Measurements from ENCODE around the gene ZNF730.
"Not testable (repeated sequence)": the region's sequence is repeated elsewhere in the genome, so short reads cannot be mapped to it uniquely, and the experiment has no call there.

ZNF730 gene

GRCh38 chr19:23116802-23117571 is at the start of gene ZNF730:
Gene ZNF730, plus strand, starts transcription at chr19:23117025. Its CDS starts 149 bp downstream, at chr19:23117174.
- peak; percentile 72 for DNase-seq

GRCh38 chr19:23070353-23071146 is 46.3 kb upstream of the ZNF730 start:
- DNase-seq, result peak; percentile 7

- DNase-seq, result no peak
Observed at GRCh38 chr19:23071147-23071511, 45.7 kb upstream of the ZNF730 start.

GRCh38 chr19:23075031-23075733 is 41.6 kb upstream of the ZNF730 start:
- peak; percentile 43 for DNase-seq

GRCh38 chr19:23077776-23078175 is 39.0 kb upstream of the ZNF730 start:
- DNase-seq, result not testable (repeated sequence)

GRCh38 chr19:23093832-23094231 is 23.0 kb upstream of the ZNF730 start:
- no peak for DNase-seq

- no peak for DNase-seq
Observed at GRCh38 chr19:23095418-23095817, 21.4 kb upstream of the ZNF730 start.

GRCh38 chr19:23098286-23098685 is 18.5 kb upstream of the ZNF730 start:
- DNase-seq, result no peak

GRCh38 chr19:23098988-23099387 is 17.8 kb upstream of the ZNF730 start:
- DNase-seq, result no peak

- no peak for DNase-seq
Observed at GRCh38 chr19:23099966-23100365, 16.9 kb upstream of the ZNF730 start.

- DNase-seq, result no peak
Observed at GRCh38 chr19:23101241-23101640, 15.6 kb upstream of the ZNF730 start.

GRCh38 chr19:23118400-23118799 is 1.6 kb downstream of the ZNF730 start:
- no peak for DNase-seq

- DNase-seq, result not testable (repeated sequence)
Observed at GRCh38 chr19:23134211-23134610, 17.4 kb downstream of the ZNF730 start.

- DNase-seq, result no peak
Observed at GRCh38 chr19:23145617-23146415, 29.0 kb downstream of the ZNF730 start.

GRCh38 chr19:23160766-23161165 is 43.9 kb downstream of the ZNF730 start:
- no peak for DNase-seq

- not testable (repeated sequence) for DNase-seq
Observed at GRCh38 chr19:23168286-23168685, 51.5 kb downstream of the ZNF730 start.

- no peak for DNase-seq
Observed at GRCh38 chr19:23183251-23183650, 66.4 kb downstream of the ZNF730 start.

- DNase-seq, result no peak
Observed at GRCh38 chr19:23190341-23190740, 73.5 kb downstream of the ZNF730 start.
